ENCODE results near the gene CCDC83.

GRCh38 chr11:85867751-85868150 is 12.6 kb downstream of the CCDC83 start:
- no peak for TF ChIP-seq CTCF (IDR thresholded peaks at IDR 0.05)
- TF ChIP-seq ZFX (IDR thresholded peaks at IDR 0.05; ENCODE audit: borderline replicate concordance) = no peak

Measured in 22Rv1 (cell line).